HTERT RPE-1 (cell line): ENCODE data around the gene MS4A1.
"Not testable (repeated sequence)": the region's sequence is repeated elsewhere in the genome, so short reads cannot be mapped to it uniquely, and the experiment has no call there.

Experiments
- in situ Hi-C: fragments of 300-500 bp; cut with MboI; formaldehyde crosslinking; loops from 4 replicates; pipeline ENCODE4 v1.14.3; 2020; ENCODE audit warnings: low sequenced_read_pairs

Gene MS4A1

GRCh38 chr11:60500276-60500910 is 44.7 kb downstream of the MS4A1 start:
- in situ Hi-C loops, result no loop called here

GRCh38 chr11:60502221-60502775 is 46.7 kb downstream of the MS4A1 start:
- in situ Hi-C loops, result no loop called here

- in situ Hi-C loops, result no loop called here
These were observed 48.7 kb downstream of the MS4A1 start for GRCh38 chr11:60504219-60504905.

GRCh38 chr11:60509609-60510008 is 54.0 kb downstream of the MS4A1 start:
- in situ Hi-C loops, result not testable (repeated sequence)

- in situ Hi-C loops, result not testable (repeated sequence)
These were observed 54.6 kb downstream of the MS4A1 start for GRCh38 chr11:60510209-60510608.

- in situ Hi-C loops, result no loop called here
These were observed 55.7 kb downstream of the MS4A1 start for GRCh38 chr11:60511393-60511792.

GRCh38 chr11:60512651-60513225 is 57.1 kb downstream of the MS4A1 start:
- in situ Hi-C loops, result no loop called here

GRCh38 chr11:60513496-60514460 is 58.1 kb downstream of the MS4A1 start:
- in situ Hi-C loops, result no loop called here

- in situ Hi-C loops, result no loop called here
These were observed 59.7 kb downstream of the MS4A1 start, which contains the start of gene MS4A13 for GRCh38 chr11:60515144-60515855. MS4A13 (plus strand) TSS chr11:60515392; CDS start chr11:60518084, 2,692 bp downstream.
